ENCODE measurements around the gene SLC2A4RG. TPM values are rescaled to one million over a fixed set of nuclear protein-coding genes. Genes with fewer than 3 reads are reported as not detected.
A peak's percentile ranks its signal among the peaks of the same experiment; 100 is the strongest.

Gene SLC2A4RG
- total RNA-seq, 1 donor from 2014 or later, result 69.6 TPM

DNA sequence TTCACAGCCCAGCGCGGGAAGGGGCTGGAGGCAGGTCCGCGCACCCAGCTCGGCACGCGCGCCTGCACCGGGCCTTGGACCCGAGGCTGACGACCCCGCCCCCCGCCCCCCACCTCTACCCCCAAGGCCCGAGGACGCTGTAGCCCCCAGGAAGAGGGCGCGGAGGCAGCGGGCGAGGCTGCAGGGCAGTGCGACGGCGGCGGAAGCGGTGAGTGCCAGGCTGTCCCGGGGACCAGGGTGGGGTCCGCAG, 2.0 kb upstream of the SLC2A4RG start:
- TF ChIP-seq, protein P1, sequence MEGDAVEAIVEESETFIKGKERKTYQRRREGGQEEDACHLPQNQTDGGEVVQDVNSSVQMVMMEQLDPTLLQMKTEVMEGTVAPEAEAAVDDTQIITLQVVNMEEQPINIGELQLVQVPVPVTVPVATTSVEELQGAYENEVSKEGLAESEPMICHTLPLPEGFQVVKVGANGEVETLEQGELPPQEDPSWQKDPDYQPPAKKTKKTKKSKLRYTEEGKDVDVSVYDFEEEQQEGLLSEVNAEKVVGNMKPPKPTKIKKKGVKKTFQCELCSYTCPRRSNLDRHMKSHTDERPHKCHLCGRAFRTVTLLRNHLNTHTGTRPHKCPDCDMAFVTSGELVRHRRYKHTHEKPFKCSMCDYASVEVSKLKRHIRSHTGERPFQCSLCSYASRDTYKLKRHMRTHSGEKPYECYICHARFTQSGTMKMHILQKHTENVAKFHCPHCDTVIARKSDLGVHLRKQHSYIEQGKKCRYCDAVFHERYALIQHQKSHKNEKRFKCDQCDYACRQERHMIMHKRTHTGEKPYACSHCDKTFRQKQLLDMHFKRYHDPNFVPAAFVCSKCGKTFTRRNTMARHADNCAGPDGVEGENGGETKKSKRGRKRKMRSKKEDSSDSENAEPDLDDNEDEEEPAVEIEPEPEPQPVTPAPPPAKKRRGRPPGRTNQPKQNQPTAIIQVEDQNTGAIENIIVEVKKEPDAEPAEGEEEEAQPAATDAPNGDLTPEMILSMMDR (IDR thresholded peaks at IDR 0.05; ENCODE audit: unreplicated experiment), result no peak
- no peak for DNase-seq (ENCODE audit: low spot score)
- Mint-ChIP-seq H3K27ac (ENCODE audit: unreplicated experiment) (no peak overlapping the region), H3K27me3 (ENCODE audit: unreplicated experiment) (peaks cover 18% of the 10 kb centered on the region), H3K4me3 (ENCODE audit: unreplicated experiment) (no peak overlapping the region), H3K9me3 (ENCODE audit: unreplicated experiment) (no peaks in the 10 kb centered on the region), H3K4me1 (ENCODE audit: unreplicated experiment) (no peaks in the 10 kb centered on the region), H3K36me3 (ENCODE audit: low read depth, unreplicated experiment) (peaks cover 16% of the 10 kb centered on the region)

GRCh38 chr20:63737945-63738686, 1.5 kb upstream of the SLC2A4RG start:
- peaks cover 18% of the 10 kb centered on the region for H3K27me3 Mint-ChIP-seq (ENCODE audit: unreplicated experiment)
- H3K4me1 Mint-ChIP-seq (ENCODE audit: unreplicated experiment), result no peaks in the 10 kb centered on the region
- peak; percentile 14 for DNase-seq (ENCODE audit: low spot score)
- TF ChIP-seq, protein P1 (IDR thresholded peaks at IDR 0.05; ENCODE audit: unreplicated experiment), result no peak
- H3K4me3 Mint-ChIP-seq (ENCODE audit: unreplicated experiment), result no peak overlapping the region
- H3K27ac Mint-ChIP-seq (ENCODE audit: unreplicated experiment), result no peak overlapping the region
- H3K9me3 Mint-ChIP-seq (ENCODE audit: unreplicated experiment), result no peaks in the 10 kb centered on the region
- H3K36me3 Mint-ChIP-seq (ENCODE audit: low read depth, unreplicated experiment), result peaks cover 16% of the 10 kb centered on the region

GRCh38 chr20:63738687-63739129, 868 bp upstream of the SLC2A4RG start:
- peak; percentile 60 for DNase-seq (ENCODE audit: low spot score)
- Mint-ChIP-seq H3K27me3 (ENCODE audit: unreplicated experiment) (peaks cover 16% of the 10 kb centered on the region), H3K4me3 (ENCODE audit: unreplicated experiment) (no peak overlapping the region), H3K4me1 (ENCODE audit: unreplicated experiment) (no peaks in the 10 kb centered on the region), H3K27ac (ENCODE audit: unreplicated experiment) (no peak overlapping the region), H3K36me3 (ENCODE audit: low read depth, unreplicated experiment) (peaks cover 17% of the 10 kb centered on the region), H3K9me3 (ENCODE audit: unreplicated experiment) (no peaks in the 10 kb centered on the region)
- TF ChIP-seq, protein P1 (IDR thresholded peaks at IDR 0.05; ENCODE audit: unreplicated experiment), result no peak

DNA sequence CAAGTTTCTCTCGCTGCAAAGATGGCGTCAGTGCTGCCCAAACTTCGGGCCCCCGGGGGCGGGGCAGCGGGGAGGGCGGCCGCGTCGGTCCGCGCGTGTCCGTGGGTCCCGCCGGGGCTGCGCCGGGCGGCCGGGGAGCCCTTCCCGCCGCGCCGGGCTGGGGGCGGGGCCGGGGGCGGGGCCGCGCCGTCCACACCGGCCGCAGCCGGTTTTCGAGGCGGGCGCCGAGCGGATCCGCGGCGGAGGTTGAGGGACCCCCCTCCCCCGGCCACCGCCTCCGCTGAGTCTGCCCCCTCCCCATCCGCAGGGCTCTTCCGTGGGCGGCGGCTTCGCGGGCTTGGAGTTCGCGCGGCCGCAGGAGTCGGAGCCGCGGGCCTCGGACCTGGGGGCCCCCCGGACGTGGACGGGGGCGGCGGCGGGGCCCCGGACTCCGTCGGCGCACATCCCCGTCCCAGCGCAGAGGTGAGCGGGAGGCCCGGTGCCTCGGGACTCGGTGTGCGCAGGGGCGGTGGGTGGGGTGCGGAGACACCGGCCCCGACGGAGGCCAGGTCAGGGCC, 572 bp downstream of the SLC2A4RG start:
- TF ChIP-seq, protein P1 (IDR thresholded peaks at IDR 0.05; ENCODE audit: unreplicated experiment), result no peak
- Mint-ChIP-seq H3K27ac (ENCODE audit: unreplicated experiment) (no peak overlapping the region), H3K27me3 (ENCODE audit: unreplicated experiment) (peaks cover 15% of the 10 kb centered on the region), H3K9me3 (ENCODE audit: unreplicated experiment) (no peaks in the 10 kb centered on the region), H3K36me3 (ENCODE audit: low read depth, unreplicated experiment) (peaks cover 14% of the 10 kb centered on the region), H3K4me3 (ENCODE audit: unreplicated experiment) (no peak overlapping the region), H3K4me1 (ENCODE audit: unreplicated experiment) (no peaks in the 10 kb centered on the region)
- peak; percentile 52 for DNase-seq (ENCODE audit: low spot score)

DNA sequence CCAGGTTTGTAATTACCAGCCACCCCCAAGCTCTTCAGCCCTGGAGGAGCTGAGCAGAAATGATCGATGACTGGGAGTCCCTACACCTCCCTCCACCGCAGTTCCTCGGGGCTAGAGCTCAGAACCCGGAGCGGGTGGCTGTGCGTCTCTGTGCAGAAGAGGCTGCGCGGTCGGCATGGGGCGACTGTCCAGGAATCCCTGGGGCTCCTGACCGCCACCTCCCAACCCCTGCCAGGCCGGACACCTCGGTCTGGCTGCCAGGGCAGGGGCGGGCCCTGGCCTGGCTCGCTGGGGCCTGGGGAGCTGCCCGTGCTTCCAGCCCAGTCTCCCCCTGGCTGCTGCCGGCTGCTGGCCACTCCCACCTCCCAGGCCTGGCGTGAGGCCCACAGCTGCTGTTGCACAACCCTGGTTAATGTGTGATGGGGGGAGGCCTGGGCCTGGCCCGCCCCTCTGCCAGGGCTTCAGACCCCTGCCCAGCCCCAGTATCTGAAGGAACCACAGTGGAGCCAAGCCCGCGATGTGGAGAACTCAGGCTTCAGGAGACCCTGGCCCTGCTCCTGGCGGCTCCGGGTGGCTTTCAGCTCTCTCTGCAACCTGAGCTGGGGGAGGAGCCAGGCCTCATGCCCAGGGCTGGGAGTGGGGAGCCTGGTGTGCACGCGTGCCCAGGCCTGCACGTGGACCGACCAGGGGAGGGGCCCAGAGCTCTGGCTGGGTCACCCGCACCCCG, 1.2 kb downstream of the SLC2A4RG start:
- peak; percentile 65 for DNase-seq (ENCODE audit: low spot score)
- Mint-ChIP-seq H3K27me3 (ENCODE audit: unreplicated experiment) (peaks cover 19% of the 10 kb centered on the region), H3K4me3 (ENCODE audit: unreplicated experiment) (no peak overlapping the region), H3K4me1 (ENCODE audit: unreplicated experiment) (no peaks in the 10 kb centered on the region), H3K27ac (ENCODE audit: unreplicated experiment) (no peak overlapping the region), H3K9me3 (ENCODE audit: unreplicated experiment) (no peaks in the 10 kb centered on the region), H3K36me3 (ENCODE audit: low read depth, unreplicated experiment) (peaks cover 18% of the 10 kb centered on the region)
- TF ChIP-seq, protein P1 (IDR thresholded peaks at IDR 0.05; ENCODE audit: unreplicated experiment), result no peak

Measured in endothelial cell (in vitro differentiated cells).